ENCODE results near the gene MEGF8.

The MEGF8 gene

DNA sequence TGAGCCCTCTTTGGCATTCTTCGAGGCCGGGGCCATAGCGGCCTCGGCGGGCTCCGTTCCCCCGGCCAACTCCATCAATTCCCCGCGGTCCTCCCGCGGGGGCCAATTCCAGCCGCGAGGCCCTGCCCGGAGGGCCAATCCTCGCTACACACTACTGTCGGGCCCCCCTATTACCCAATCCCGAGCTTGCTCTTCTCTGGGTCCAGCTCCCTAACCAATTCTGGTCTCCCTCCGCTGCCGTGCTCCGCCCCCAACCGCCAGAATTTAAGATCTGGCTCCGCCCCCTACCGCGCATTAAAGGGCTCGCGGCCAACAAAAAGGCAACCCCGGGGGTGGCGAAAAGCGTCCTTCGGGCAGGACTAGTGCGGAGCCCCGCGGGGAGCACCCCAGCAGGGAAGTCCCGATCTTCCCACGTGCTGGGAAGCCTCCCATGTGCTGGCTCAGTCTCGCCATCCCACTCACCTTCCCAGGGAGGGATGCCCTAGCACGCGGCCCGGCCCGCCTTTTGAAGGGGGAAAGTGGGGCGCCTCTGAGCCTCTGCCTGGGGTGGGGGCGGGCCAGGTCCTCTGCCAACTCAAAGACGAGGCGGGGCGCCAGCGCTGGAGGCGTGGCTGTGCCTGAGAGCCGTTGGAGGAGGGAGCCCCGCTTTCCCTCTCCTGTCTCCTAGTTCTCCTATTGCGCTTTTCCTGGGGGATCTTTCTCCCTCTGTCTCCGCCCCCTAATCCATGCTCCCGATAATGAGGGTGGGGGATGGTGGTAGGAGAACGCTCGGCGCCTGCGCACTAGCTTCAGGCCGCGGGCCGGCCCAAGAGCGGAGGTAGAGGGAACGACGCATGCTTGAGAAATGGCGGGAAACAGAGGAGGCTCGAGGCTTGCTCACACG, 98.3 kb downstream of the MEGF8 start:
- H3K4me3 ChIP-seq (ENCODE audit: low read depth, low read length): peak overlapping the region; percentile 66
- DNase-seq (ENCODE audit: low read depth): peak; percentile 82
- TF ChIP-seq, protein P1, sequence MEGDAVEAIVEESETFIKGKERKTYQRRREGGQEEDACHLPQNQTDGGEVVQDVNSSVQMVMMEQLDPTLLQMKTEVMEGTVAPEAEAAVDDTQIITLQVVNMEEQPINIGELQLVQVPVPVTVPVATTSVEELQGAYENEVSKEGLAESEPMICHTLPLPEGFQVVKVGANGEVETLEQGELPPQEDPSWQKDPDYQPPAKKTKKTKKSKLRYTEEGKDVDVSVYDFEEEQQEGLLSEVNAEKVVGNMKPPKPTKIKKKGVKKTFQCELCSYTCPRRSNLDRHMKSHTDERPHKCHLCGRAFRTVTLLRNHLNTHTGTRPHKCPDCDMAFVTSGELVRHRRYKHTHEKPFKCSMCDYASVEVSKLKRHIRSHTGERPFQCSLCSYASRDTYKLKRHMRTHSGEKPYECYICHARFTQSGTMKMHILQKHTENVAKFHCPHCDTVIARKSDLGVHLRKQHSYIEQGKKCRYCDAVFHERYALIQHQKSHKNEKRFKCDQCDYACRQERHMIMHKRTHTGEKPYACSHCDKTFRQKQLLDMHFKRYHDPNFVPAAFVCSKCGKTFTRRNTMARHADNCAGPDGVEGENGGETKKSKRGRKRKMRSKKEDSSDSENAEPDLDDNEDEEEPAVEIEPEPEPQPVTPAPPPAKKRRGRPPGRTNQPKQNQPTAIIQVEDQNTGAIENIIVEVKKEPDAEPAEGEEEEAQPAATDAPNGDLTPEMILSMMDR (IDR thresholded peaks at IDR 0.05; ENCODE audit: low read depth, low read length, missing control alignments): no peak

DNA sequence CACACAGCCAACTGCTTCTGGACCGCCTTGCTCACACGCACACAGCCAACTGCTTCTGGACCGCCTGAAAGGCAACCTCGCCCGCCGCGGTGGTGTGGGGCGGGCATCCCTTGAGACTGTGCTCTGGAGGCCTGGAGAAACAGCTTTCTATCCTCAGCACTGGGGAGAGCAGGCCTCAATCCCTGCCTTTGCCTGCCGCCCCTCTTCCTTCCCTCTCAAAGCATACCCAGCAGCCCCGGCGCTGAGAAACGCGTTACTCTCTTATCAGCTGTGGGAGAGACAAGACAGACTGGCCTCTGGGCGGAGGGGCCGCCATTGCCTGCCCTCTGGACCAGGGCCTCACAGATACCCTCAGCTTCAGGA, 98.9 kb downstream of the MEGF8 start:
- TF ChIP-seq, protein P1 (IDR thresholded peaks at IDR 0.05; ENCODE audit: low read depth, low read length, missing control alignments): no peak
- H3K4me3 ChIP-seq (ENCODE audit: low read depth, low read length): no peak overlapping the region
- DNase-seq (ENCODE audit: low read depth): no peak

DNA sequence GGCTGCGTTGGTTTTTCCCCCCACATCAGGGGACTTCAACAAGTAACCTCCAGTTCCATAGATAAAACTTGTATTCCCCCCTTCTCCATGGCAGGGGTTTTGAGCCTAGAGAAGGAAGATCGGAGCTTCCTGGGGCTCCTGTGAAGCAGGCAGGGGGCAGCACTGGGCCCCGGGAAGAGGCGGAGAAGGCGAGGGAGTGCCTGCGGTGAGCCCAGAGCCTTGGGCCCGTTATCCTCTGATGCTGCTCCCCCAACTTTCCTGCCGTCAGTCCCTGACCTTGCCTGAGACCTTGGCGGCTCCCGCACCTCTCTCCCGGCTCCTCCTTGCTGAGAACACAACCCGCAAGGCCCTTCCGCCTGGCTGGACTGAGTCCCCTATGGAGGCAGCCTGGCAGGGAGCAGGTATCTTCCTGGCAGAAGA, 99.3 kb downstream of the MEGF8 start:
- H3K4me3 ChIP-seq (ENCODE audit: low read depth, low read length): no peak overlapping the region
- TF ChIP-seq, protein P1 (IDR thresholded peaks at IDR 0.05; ENCODE audit: low read depth, low read length, missing control alignments): no peak

DNA sequence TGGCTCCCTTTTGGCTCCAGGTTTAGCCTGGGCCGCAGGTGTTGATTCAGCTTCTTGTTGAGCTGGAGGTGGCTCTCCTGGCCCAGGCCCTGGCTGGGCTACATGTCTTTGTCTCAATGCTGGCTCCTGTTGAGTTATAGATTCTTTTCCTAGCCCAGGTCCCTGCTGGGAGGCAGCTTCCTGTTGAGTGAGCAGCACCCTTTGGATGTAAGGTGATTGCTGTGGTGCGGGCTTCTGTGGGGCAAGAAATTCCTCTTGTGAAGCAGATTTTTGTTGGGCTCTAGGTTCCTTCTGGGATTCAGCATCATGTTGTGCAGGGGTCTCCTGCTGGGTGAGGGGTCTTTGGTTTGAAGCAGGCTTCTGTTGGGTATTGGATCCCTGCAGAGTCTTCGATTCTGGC, 101.2 kb downstream of the MEGF8 start:
- DNase-seq (ENCODE audit: low read depth): no peak
- TF ChIP-seq, protein P1 (IDR thresholded peaks at IDR 0.05; ENCODE audit: low read depth, low read length, missing control alignments): no peak
- H3K4me3 ChIP-seq (ENCODE audit: low read depth, low read length): no peak overlapping the region

More for the DNA sequence above, 99.3 kb downstream of the MEGF8 start:
- DNase-seq (ENCODE audit: low read depth): no peak

DNA sequence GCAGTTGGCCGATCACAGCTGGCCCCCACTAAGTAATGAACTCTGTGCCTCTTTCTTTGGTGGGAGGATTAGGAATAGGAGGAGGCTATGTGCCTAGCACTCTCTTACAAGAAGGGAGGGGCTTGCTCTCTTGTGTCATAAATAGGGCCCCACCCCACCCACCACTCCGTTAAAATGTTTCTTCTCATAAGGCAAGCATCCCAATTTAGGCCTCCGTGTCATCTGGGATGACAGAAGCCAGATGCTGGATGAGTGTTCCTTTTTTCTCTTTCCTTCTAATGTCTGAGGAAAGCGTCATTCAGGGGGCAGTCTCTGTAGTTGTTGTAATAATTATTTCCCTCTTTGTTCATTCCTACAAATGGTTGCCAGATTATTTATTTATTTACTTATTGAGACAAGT, 101.9 kb downstream of the MEGF8 start, which contains the start of gene LIPE:
TSS of gene LIPE (minus strand) at position 76 of the 400 bp plus-strand sequence. CDS start 239 bp downstream, outside the sequence.
- TF ChIP-seq, protein P1 (IDR thresholded peaks at IDR 0.05; ENCODE audit: low read depth, low read length, missing control alignments): no peak
- no peak within 1 kb of the TSS for H3K4me3 ChIP-seq (ENCODE audit: low read depth, low read length)
- no peak for DNase-seq (ENCODE audit: low read depth)

All from GM12864 (cell line).